HG03039 (cell line): ENCODE measurements around the gene CYP26C1.

Source experiments
- ATAC-seq: cut with Tn5 transposase; IDR thresholded peaks from one replicate; pipeline ENCODE4 v1.9.1; 2021; ENCODE audit warnings: mild to moderate bottlenecking, moderate library complexity; ENCODE audit not compliant: unreplicated experiment

The CYP26C1 gene

GRCh38 chr10:93059975-93060886, at the start of gene CYP26C1:
Gene CYP26C1 (plus strand): TSS chr10:93060798. CDS start chr10:93061264, 466 bp downstream.
- no peak for ATAC-seq

- ATAC-seq: no peak
Measured at GRCh38 chr10:93015722-93016121, 44.9 kb upstream of the CYP26C1 start.

GRCh38 chr10:93023013-93023650, 37.5 kb upstream of the CYP26C1 start:
- no peak for ATAC-seq

- no peak for ATAC-seq
Measured at GRCh38 chr10:93026072-93026471, 34.5 kb upstream of the CYP26C1 start.

- ATAC-seq: no peak
Measured at GRCh38 chr10:93027508-93027907, 33.1 kb upstream of the CYP26C1 start.

- no peak for ATAC-seq
Measured at GRCh38 chr10:93028883-93029282, 31.7 kb upstream of the CYP26C1 start.

GRCh38 chr10:93030409-93030808, 30.2 kb upstream of the CYP26C1 start:
- no peak for ATAC-seq

- no peak for ATAC-seq
Measured at GRCh38 chr10:93032105-93032808, 28.3 kb upstream of the CYP26C1 start.

- ATAC-seq: no peak
Measured at GRCh38 chr10:93032809-93033137, 27.8 kb upstream of the CYP26C1 start.

- no peak for ATAC-seq
Measured at GRCh38 chr10:93034426-93034825, 26.2 kb upstream of the CYP26C1 start.

GRCh38 chr10:93039110-93039509, 21.5 kb upstream of the CYP26C1 start:
- ATAC-seq: no peak

- ATAC-seq: no peak
Measured at GRCh38 chr10:93039721-93040120, 20.9 kb upstream of the CYP26C1 start.

GRCh38 chr10:93054486-93054885, 6.1 kb upstream of the CYP26C1 start:
- ATAC-seq: no peak

- ATAC-seq: no peak
Measured at GRCh38 chr10:93058139-93058538, 2.5 kb upstream of the CYP26C1 start.

- ATAC-seq: no peak
Measured at GRCh38 chr10:93060887-93061593, 442 bp downstream of the CYP26C1 start.

GRCh38 chr10:93061594-93062513, 1.3 kb downstream of the CYP26C1 start:
- ATAC-seq: no peak

- no peak for ATAC-seq
Measured at GRCh38 chr10:93062514-93063143, 2.0 kb downstream of the CYP26C1 start.

- no peak for ATAC-seq
Measured at GRCh38 chr10:93063144-93063976, 2.8 kb downstream of the CYP26C1 start.
